IMR-90 (cell line): ENCODE measurements around the gene OSM.

Source experiments
- BHLHE40 ChIP-seq: fragments of 150-350 bp; IDR thresholded peaks from 2 replicates; pipeline ENCODE4 v1.6.1; 2016; ENCODE audit warnings: mild to moderate bottlenecking, low read depth, low read length
- CHD1 ChIP-seq: IDR thresholded peaks from 2 replicates; pipeline ENCODE4 v1.6.1; 2012; ENCODE audit warnings: low read depth, low read length, improper control_type of control experiment
- CTCF ChIP-seq: conservative IDR thresholded peaks from 2 replicates; pipeline ENCODE4 v1.5.1; 2012; ENCODE audit warnings: mild to moderate bottlenecking, low read depth, low read length, improper control_type of control experiment
- RCOR1 ChIP-seq: IDR thresholded peaks from 2 replicates; pipeline ENCODE4 v1.6.1; 2012; ENCODE audit warnings: mild to moderate bottlenecking, low read length, improper control_type of control experiment; ENCODE audit not compliant: insufficient replicate concordance
- SMC3 ChIP-seq: fragments of 150-350 bp; IDR thresholded peaks from 2 replicates; pipeline ENCODE4 v1.6.1; 2016; ENCODE audit warnings: low read depth, mild to moderate bottlenecking, antibody characterized with exemption, low read length, moderate library complexity

GRCh38 chr22:30267382-30268302 is 991 bp upstream of the OSM start:
- TF ChIP-seq CHD1 (no peak), CTCF (no peak), BHLHE40 (no peak), RCOR1 (no peak), SMC3 (no peak)
